Lung (tissue), 12 donors: ENCODE data around the gene KSR1. TPM values are rescaled to one million over a fixed set of nuclear protein-coding genes. Genes with fewer than 3 reads are reported as not detected.
"Not testable (repeated sequence)": the region's sequence is repeated elsewhere in the genome, so short reads cannot be mapped to it uniquely, and the experiment has no call there.

Experiments used
- ATAC-seq: fragments of 200-7000 bp; cut with Tn5 transposase; one replicate; pipeline ENCODE4 v1.9.1; 2020; ENCODE audit warnings: moderate number of reproducible peaks; ENCODE audit not compliant: insufficient read depth, low FRiP score
- DNase-seq, 3 donors: peaks; one replicate each; pipeline ENCODE4 v3.0.0-alpha.2; 2013 to 2017
- H3K27ac ChIP-seq, 2 donors: one replicate each; pipeline ENCODE4 v1.5.1; 2013; ENCODE audit warnings: mild to moderate bottlenecking in 2 of 2, moderate library complexity in 2 of 2, control low read depth in 1 of 2, inconsistent platforms in 1 of 2, low read depth in 1 of 2, low read length in 1 of 2
- H3K27me3 ChIP-seq, 3 donors: one replicate each; pipeline ENCODE4 v1.5.1; 2013; ENCODE audit warnings: low read length in 2 of 3; ENCODE audit not compliant: control insufficient read depth in 3 of 3, insufficient read depth in 3 of 3
- H3K36me3 ChIP-seq, 4 donors: one replicate each; pipeline ENCODE4 v1.5.1; 2013; ENCODE audit warnings: low read length in 4 of 4, mild to moderate bottlenecking in 1 of 4, moderate library complexity in 1 of 4; ENCODE audit not compliant: control insufficient read depth in 4 of 4, insufficient read depth in 4 of 4
- H3K4me1 ChIP-seq, 5 donors: one replicate each; pipeline ENCODE4 v1.5.1; 2013; ENCODE audit warnings: low read length in 5 of 5, mild to moderate bottlenecking in 2 of 5, moderate library complexity in 1 of 5; ENCODE audit not compliant: control insufficient read depth in 5 of 5, insufficient read depth in 5 of 5
- H3K4me3 ChIP-seq: one replicate; pipeline ENCODE4 v1.5.1; 2013; ENCODE audit warnings: mild to moderate bottlenecking, control low read depth, moderate library complexity
- H3K9ac ChIP-seq, 2 donors: one replicate each; pipeline ENCODE4 v1.5.1; 2013; ENCODE audit warnings: low read length in 2 of 2, control low read depth in 1 of 2; ENCODE audit not compliant: insufficient read depth in 1 of 2
- H3K9me3 ChIP-seq, 4 donors: one replicate each; pipeline ENCODE4 v1.5.1; 2013; ENCODE audit warnings: low read length in 3 of 4, mild to moderate bottlenecking in 1 of 4, moderate library complexity in 1 of 4; ENCODE audit not compliant: control insufficient read depth in 4 of 4, insufficient read depth in 3 of 4
- WGBS, 2 donors: extraction: QIAGEN DNeasy Blood & Tissue Kit; methylation state at CpG; one replicate each; pipeline ENCODE4 v1.1.7; 2013; 5-methylcytosine and 5-hydroxymethylcytosine counted together
- polyA plus RNA-seq, 2 donors: library from polyadenylated mRNA; stranded (reverse); fragments of 200-250 nt; gene quantifications; one replicate each; pipeline ENCODE4 v1.2.1, GENCODE V29; 2013
- total RNA-seq, 2 donors: library from RNA; depleted of rRNA in 1 of 2; stranded (reverse); fragments of >200 nt in 1 of 2; gene quantifications; one replicate each; pipeline ENCODE4 v1.2.1, GENCODE V29; 2014 to 2021
- TF ChIP-seq, protein P1 (sequence below): IDR thresholded peaks from 2 replicates; pipeline ENCODE4 v1.5.1; 2012; ENCODE audit warnings: mild to moderate bottlenecking; ENCODE audit errors: control extremely low read depth, extremely low read depth
- donor health status: control.
- donor health status: control.
- donor health status: Bipolar disorder and iron deficiency.
- donor health status: healthy.
- donor health status: DM: yes; HTN: yes; CAD: no.

Gene KSR1
- total and polyA plus RNA-seq, 4 donors = 26.8 to 70.0 (median 42.3) TPM

DNA sequence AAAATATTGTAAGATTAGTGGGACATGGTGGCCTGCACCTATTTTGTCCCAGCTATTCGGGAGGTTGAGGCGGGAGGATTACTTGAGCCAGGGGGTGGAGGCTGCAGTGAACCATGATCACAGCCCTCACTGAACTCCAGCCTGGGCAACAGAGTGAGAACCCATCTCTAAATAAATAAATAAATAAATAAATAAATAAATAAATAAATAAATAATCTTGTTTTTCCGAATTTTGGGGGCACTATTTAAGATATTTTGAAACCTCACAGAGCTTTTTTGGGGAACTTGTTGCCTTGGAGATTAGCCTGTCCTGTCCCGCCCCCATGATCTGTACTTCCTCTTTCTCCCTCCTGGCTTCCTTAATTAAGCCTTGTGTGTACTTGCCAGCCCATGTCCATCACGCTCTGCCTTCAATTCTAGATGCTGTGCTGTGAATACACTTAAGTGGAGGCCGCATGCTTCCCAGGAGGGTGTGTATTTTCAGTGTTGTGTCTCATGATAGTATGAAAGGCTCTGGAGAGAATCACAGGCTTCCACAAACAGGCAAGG lies 179.1 kb downstream of the KSR1 start:
- Histone ChIP-seq H3K27me3 (no peaks in the 10 kb centered on the region), H3K27ac (no peak overlapping the region), H3K36me3 (peaks cover 0 to 7% (median 0%) of the 10 kb centered on the region in 4 donors), H3K9me3 (no peaks in the 10 kb centered on the region), H3K4me3 (no peak overlapping the region), H3K4me1 (peaks cover 0 to 25% (median 9%) of the 10 kb centered on the region in 5 donors), H3K9ac (no peak overlapping the region)
- DNase-seq (peak in 2 of 3 donors; percentile 6 to 9), ATAC-seq (no peak)
- TF ChIP-seq, protein P1, sequence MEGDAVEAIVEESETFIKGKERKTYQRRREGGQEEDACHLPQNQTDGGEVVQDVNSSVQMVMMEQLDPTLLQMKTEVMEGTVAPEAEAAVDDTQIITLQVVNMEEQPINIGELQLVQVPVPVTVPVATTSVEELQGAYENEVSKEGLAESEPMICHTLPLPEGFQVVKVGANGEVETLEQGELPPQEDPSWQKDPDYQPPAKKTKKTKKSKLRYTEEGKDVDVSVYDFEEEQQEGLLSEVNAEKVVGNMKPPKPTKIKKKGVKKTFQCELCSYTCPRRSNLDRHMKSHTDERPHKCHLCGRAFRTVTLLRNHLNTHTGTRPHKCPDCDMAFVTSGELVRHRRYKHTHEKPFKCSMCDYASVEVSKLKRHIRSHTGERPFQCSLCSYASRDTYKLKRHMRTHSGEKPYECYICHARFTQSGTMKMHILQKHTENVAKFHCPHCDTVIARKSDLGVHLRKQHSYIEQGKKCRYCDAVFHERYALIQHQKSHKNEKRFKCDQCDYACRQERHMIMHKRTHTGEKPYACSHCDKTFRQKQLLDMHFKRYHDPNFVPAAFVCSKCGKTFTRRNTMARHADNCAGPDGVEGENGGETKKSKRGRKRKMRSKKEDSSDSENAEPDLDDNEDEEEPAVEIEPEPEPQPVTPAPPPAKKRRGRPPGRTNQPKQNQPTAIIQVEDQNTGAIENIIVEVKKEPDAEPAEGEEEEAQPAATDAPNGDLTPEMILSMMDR = no peak
- WGBS, 2 donors = 46 to 72% methylated on average over 6 of the region's 6 CpGs

DNA sequence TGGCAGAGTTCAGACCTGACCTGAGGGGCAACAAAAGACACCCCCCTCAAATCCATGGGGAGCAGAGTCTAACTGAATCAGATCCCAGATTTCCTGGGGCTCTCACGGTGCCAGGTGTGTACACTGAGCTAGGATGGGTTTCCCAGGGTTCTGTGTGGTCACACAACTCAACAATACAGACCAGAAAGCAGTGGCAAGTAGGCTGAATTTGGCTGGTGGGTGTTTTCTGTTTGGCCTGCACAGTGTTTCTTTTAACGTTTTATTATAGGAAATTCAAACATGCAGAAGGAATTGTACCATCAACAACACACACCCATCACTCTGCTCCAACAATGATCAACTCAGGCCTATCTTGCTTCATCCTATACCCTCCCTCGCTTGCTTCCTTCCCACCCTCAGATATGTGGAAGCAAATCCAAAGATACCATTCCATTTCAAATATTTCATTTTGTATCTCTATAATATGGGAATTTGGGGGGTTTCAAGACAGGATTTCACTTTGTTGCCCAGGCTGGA lies 179.8 kb downstream of the KSR1 start:
- not testable (repeated sequence) for H3K27ac ChIP-seq
- H3K4me1 ChIP-seq = peaks cover 0 to 24% (median 9%) of the 10 kb centered on the region in 5 donors

DNA sequence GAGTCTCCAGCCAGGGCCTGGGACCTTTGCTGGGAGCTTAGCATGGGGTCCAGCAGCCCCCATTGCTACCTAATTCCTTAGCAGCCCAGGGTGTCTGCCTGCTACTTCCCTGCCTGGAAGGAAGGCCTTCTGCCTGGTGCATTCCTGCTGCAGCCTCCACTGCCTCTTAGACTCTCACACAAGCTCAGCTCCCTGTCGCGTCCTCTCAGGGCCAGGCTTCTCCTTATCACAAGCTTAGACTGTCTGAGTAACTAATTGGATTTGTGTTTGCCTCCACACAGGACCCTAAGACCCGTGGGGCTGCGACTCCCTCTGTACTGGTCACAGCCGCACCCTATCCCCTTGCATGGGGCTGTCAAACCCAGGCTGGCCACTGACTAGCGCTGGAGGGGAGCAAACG lies 181.6 kb downstream of the KSR1 start:
- WGBS, 2 donors = 92 to 98% methylated on average over 7 of the region's 7 CpGs
- ATAC-seq = not testable (repeated sequence)

More for the DNA sequence above, 179.8 kb downstream of the KSR1 start:
- 73 to 82% methylated on average over 3 of the region's 3 CpGs for WGBS, 2 donors
- not testable (repeated sequence) for H3K27me3 ChIP-seq, H3K9ac ChIP-seq, H3K36me3 ChIP-seq, DNase-seq, ATAC-seq, H3K4me3 ChIP-seq, H3K9me3 ChIP-seq

DNA sequence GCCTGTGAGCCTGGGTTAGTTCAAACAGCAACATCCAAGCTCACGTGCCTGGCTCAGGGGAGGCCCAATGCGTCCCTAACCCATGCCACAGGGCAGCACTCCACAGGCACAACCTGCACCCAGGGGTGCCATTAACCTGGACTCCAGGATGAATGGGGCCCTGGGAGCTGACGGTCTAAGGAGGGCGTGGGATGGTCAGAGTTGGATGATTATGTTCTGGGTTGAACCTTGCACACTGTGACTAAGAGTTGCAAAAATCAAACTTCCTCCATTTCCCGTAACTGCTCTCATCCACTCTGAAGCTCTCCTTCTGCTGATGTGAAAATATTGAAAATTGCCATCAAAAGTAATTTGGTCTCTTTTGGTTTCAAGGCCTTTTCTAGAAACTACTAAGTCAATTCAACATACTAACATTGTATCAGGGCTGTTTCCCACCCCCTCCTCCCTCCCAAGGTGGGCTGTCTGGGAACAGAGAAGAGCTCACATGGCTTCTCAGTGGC lies 182.2 kb downstream of the KSR1 start:
- WGBS, 2 donors = 47 to 69% methylated on average over 1 of the region's 5 CpGs
- peak; percentile 46 for ATAC-seq
- H3K9me3 ChIP-seq, H3K27me3 ChIP-seq, H3K4me1 ChIP-seq, H3K36me3 ChIP-seq, H3K4me3 ChIP-seq, H3K9ac ChIP-seq, H3K27ac ChIP-seq, DNase-seq: not testable (repeated sequence)

More for the DNA sequence above, 181.6 kb downstream of the KSR1 start:
- not testable (repeated sequence) for DNase-seq, H3K27ac ChIP-seq, H3K27me3 ChIP-seq, H3K36me3 ChIP-seq, H3K4me3 ChIP-seq, H3K9ac ChIP-seq, H3K9me3 ChIP-seq
- H3K4me1 ChIP-seq = peaks cover 0 to 12% (median 9%) of the 10 kb centered on the region in 5 donors

DNA sequence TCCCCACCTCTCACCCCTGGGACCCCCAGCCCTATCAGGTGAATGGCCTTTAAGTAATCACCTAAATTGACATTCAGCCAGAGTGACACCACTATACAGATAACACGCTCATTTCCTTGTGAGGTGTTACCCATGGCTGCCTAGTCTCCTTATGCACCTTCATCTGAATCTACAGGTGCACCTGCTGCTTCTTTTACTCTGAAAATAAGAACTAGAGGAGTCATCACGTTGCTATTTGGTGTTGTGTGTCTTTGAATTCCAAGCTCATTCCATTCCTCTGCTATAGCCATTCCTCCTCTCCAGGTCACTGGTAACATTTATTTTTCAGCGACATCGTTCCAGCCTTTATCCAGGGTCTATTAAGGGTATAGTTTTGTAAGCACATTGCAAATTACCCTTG lies 184.5 kb downstream of the KSR1 start:
- 89 to 93% methylated on average over 4 of the region's 4 CpGs for WGBS, 2 donors
- Histone ChIP-seq H3K36me3 (peaks cover 0 to 16% (median 0%) of the 10 kb centered on the region in 4 donors), H3K9me3 (no peaks in the 10 kb centered on the region), H3K27ac (no peak overlapping the region), H3K27me3 (no peaks in the 10 kb centered on the region), H3K9ac (no peak overlapping the region), H3K4me1 (peaks cover 0 to 2% (median 0%) of the 10 kb centered on the region in 5 donors), H3K4me3 (no peak overlapping the region)
- DNase-seq (no peak), ATAC-seq (no peak)
- TF ChIP-seq, protein P1 = no peak
